Suppressor macrophage treated with lipopolysaccharide for 1 hour (primary cell): Measurements from ENCODE around the gene RPTOR.
A peak's percentile ranks its signal among the peaks of the same experiment; 100 is the strongest.

ENCODE experiments used
- DNase-seq, 3 donors: peaks; one replicate each; pipeline ENCODE4 v3.0.0-alpha.2; 2020 to 2022

Gene RPTOR

DNA sequence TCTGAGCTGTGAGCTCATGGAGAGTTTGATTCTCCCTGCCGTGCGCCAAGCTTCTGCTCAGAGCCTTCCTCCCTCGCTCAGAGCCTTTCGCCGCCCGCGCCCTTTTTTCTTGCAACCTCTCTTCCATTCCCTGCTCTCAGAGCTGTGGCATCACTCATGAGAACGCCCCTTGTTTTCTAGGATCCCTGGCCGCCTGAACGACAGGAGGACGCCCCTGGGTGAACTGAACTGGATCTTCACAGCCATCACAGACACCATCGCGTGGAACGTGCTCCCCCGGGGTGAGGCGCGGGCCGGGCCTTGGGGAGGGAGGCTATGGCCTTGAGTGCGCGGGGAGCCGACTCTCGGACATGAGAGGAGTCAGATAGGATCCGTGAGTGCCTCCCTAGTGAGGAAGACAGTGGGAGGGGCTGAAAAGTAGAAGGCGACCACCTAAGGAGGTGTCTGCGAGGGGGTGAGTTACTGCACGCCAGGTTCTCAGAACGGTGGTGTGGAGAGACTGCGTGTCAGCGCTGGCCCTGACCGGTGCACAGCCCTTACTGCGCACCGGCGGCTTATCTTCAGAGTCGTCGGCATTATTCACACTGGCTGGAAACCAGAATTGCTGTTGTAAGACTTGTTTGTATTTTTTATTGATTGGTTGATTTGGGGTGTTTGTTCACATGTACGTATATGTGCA lies 277.5 kb downstream of the RPTOR start:
- no peak for DNase-seq

DNA sequence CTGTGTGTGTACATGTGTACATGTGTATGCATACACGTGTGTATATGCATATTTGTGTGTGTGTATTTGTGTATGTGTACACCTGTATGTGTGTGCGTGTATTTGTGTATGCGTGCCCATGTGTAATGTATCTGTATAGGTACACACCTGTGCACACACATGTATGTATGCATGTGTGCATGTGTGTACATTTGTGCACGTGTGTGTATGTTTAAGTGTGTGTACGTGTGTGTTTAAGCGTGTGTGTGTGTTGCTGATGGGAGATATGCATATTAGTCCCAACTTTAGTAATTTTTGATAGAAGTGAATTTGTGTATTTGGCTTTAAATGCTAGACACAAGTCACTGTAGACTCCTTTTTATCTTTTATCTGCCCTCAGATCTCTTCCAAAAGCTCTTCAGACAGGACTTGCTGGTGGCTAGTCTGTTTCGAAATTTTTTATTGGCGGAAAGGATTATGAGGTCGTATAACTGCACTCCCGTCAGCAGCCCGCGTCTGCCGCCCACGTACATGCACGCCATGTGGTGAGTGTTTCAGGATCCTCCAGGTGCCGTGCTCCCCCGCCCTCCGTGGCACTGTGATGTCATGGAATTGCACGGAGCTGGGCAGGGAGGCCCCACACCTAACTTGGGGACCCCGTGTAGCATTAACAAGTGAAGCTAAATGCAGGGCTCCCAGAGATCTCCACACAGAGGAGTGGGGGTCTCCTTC lies 278.2 kb downstream of the RPTOR start:
- no peak for DNase-seq

DNA sequence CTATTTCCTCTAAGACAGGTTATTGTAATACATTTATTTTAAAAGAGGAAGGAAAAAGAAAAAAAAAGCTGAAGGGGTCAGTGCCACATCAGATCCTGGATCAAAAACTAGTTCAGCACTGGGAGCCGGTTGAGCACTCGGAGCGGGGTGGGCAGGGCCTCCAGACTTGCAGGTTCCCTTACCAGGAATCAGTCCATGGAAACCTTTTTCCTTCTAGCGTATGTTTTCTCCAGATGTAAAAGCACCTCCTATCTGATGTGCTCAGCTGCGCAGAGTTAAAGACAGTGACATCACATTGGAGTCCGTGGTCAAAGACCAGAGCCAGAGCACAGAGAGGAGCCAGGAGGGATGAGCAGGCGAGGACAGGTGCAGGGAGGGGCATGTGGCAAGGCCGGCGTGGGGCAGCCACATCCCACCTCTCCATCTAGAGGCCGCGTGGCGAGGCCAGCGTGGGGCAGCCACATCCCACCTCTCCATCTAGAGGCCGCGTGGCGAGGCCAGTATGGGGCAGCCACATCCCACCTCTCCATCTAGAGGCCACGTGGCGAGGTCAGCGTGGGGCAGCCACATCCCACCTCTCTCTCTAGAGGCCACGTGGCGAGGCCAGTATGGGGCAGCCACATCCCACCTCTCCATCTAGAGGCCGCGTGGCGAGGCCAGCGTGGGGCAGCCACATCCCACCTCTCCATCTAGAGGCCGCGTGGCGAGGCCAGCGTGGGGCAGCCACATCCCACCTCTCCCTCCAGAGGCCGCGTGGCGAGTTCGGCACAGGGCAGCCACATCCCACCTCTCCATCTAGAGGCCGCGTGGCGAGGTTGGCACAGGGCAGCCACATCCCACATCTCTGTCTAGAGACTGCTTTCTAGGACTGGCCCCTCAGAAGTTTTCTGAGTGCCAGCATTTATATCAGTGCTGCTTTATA lies 280.2 kb downstream of the RPTOR start:
- DNase-seq, result no peak

DNA sequence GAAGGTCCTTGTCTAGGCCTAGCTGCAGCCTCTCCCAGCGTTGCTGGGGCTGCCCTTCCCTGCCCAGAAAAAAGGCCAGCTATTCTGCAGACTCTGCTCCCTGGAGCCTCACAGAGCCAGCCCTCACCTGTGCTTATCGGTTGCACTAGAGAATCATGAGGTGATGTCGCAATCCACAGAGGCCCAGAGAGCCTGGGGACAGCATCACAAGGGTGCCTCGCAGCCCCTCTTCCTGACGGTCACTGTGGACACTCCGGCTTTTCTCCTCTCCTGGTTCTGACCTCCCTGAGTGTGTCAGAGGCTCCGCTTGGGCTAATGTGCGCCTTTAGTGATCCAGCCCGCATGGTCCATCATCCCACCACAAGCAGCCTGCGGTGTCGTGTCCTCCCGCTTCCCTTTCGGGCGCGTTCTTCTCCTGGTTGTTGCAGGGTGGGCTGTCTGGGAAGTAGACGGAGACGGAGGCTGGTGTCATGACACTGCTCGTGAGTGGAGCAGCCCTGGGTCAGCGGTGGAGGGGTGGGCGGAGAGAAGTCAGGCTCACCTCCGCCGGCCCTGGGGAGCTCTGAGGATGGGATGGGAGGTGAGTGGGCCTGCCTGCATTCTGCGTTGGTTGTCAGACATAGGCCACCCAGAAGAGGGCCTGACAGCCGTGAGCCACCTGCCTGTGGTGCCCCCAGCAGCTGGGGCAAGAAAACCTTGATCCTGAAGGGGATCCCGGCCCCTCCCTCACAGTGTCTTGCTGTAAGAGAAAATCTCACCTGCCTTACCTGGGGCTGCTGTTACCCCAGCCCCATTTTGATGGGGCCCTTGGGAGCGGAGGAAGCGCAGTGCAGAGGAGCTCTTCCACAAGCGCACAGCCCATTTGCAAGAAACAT lies 281.1 kb downstream of the RPTOR start:
- no peak for DNase-seq

DNA sequence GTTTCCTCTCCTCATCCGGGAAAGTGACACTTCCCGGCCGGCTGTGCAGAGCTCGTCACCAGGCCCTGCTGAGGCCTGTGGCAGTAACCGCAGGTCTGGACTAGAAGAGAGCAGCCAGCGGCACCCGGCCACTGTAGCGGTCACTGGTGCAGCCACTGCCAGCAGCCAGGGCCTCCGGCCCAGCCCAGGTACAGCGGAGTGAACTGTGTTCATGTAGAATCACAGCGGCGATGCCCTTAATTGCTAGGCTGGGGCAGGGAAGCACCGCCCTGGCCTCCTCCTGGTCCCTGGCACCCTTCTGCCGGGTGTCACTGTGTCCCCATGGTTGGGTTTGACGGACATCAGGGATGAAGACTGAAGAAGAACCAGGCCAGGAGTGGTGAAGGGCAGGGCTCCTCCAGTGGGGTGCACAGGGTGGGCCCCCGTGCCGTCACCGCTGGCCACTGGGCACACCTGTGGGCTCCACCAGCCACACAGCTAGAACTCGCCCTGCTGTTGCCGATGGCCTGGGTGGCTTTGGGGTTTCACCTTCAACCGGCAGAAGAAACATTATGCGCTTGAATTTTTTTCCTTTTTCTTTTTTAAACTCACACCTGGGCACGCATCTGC lies 281.8 kb downstream of the RPTOR start:
- DNase-seq, result no peak

DNA sequence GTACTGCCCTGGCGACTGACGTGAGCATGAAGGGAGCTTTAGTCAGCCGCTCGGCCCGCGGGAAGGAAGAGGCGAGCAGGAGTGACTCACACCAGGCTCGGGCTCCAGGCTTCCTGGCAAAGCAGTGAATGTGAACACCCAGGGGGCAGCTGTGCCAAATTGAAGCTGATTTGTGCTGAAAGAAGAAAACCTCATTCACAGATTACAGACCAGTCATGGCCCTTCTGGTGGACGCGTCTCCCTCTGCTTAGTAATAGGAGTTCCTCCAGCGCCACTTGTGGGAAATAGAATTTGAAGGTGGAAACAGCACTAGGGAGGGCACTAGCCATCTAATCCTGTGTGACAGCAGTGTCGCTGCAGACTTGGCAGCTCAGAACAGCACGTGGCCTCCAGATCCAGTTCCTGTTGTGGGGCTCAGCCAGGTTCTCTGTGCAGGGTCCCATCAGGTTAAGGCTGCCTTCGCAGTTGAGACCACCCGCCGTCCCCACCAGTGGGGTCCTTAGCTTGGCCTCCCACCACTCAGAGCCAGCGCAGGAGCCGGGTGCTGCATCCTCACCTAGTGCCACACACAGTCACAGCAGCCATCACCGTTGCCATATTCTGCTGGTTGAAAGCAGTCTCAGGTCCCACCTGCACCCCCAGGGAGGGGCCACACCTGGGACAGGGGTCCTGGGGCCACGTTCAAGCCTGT lies 282.5 kb downstream of the RPTOR start:
- peak; percentile 90 to 96 (median 91) for DNase-seq

DNA sequence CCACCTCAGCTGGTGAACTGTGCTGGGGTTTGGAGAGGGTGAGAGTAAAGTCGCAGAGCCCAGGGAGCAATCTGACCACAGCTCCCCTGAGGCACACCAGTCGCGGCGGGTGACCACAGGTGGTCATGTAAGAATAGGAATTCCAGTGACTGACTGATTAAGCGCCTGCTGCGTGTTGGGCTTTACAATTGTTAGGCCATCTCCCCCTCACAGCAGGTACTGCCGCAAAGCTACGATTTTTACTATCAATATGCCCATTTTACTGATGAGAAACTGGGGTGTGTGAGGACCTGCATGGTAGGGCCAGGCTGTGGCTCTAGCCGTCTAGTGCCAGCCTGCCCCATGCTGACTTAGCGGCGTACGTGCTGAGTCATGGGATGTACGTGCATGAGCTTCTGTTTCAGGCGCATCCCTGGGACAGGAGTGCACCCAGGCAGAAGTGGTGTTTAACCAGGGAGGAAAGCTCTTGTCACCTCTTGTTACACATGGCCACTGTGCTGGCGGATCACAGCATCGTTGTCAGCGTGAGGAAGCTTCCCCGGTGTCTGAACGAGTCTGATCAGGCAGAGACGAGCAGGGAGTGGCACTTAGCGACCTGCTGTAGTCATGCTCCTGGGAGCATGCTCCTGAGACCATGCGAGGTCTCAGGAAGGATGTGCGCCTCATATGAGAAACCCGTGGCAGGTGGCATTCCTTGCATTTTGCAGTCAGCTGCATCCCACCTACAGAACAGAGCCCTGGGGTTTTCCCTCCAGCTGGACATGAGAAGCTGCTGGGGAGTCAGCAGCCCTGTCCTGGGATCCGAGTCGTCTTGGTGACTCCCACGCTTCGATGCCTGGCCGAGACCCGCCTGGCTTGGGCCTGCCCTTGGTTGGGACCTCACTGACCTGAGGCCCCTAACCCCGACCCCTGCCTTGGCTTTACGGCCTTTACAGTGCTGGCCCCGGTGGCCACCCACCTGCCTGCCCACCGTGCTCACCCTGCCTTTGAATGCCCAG lies 283.3 kb downstream of the RPTOR start:
- no peak for DNase-seq

DNA sequence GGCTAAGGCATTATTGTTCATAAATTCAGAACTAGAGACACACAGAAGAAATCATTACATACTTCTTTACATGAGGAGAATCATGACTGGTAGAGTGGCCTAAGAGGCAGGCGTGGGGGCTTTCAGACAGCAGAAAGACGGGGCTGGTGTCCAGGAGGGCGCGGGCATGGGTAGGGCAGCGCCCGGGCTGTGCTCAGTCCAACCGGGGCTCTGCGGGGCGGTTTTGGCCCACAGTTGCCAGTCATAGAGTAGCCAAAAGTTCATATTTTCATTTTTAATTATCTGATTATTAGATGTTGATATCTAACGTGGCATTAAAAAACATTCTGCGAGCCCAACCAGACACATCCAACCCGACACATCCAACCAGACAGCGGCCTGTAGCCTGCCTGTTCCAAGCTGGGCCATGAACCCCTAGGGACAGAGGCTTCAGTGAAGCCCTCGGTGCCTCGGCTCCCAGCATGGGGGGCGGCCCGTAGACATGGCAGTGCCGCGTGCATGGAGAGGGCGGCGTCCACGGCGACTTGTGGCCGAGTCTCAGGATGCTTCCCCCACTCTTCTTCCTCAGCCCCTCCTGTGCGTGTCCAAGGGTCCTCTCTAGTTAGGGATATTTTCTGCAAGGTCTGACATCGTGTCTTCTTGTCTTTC lies 284.7 kb downstream of the RPTOR start:
- DNase-seq, result no peak

DNA sequence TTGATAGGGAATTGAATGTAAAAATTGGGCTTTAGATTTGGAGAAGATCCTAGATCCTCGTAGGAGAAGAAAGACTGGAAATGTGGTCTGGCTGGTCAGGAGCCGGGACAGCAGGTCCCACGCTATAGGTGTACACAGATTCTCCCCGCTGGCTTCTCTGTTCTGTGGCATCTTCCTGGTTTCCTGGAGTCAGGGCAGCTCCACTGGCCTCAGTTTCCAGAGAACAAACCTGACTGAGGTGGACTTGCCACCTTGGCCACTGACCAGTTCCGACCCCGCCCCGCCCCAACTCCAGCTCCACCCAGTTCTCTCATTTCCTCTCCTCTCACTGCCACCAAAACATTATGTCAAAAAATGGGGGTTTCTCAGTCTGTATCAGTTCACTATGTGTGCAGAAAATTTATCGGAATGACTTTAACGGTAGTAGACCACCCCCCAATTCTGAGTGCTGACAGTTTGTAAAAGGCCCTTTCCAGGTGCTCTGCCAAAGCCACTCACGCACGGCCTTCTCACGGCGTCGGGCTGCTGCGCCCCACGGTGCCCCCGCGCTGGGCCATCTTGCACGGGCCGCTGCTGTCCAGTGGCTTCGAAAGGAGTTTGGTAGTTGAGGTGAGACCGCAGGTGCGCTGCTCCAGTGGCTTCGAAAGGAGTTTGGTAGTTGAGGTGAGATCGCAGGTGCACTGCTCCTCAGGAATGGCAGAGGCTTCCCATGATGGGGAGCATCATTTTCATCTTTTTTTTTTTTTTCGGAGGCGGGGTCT lies 285.6 kb downstream of the RPTOR start:
- no peak for DNase-seq

DNA sequence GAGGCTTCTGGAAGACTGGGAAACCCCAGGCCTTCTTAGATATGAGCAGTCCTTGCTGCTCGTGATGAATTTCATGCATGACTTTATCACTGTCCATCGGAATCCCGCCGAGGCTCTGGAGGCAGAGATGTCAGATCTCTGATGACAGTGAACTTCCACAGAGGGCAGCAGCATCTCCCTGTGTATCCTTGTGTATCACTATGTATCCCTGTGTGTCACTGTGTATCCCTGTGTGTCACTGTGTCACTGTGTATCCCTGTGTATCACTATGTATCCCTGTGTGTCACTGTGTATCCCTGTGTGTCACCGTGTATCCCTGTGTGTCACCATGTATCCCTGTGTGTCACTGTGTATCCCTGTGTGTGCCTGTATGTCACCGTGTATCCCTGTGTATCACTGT lies 286.9 kb downstream of the RPTOR start:
- DNase-seq, result peak in 2 of 3 donors; percentile 37 to 59

DNA sequence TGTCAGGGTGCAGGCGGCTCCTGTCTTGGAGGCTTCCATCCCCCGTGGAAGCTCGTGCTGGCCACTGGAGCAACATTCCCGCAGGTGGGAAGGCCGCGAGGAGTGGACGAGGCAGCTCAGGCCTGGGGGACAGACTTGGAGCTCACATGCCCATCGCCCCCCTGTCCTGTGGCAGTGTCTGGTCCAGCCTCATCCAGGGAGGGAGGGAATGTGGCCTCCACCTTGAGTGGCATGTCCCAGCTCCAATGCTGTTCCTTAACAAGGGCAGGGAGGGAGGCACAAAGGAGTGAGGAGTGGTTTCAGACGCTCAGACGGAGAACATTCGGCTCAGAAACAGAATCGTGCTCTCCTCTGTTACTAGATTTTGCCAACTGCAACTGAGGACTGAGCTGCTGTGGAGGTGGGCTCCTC lies 287.6 kb downstream of the RPTOR start:
- DNase-seq, result no peak

DNA sequence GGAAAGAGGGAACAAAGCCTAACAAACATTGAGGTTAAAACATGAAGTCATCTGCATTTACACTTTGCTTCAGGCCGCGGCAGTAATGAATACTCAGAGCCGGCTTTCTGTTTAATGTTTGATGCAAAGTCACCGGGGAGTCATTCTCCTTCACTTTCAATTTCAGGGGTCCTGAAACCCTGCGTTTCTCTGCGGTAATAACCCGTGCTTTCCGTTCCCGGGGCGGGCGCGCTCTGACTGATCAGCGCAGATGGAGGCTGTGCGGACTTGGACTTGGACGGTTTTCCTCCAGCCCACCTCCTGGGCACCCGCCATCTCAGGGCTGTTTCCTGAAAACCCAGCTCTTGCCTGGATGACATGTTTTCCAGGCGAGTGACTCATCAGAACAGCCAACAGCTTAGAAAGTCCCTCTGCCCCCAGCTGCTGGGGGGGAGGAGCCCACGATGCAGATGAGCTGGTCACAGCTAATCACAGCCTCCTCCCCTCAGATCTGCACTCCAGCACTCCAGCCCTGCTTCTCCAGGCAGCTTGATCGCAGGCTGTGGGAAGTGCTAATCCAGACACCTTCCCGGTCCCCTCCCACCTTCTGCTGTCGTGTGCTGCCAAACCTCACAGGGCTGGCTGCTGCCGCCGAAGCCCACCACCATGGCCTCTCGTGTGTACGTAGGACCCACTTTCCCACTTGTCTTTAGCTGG lies 288.4 kb downstream of the RPTOR start:
- peak; percentile 96 to 99 (median 97) for DNase-seq

DNA sequence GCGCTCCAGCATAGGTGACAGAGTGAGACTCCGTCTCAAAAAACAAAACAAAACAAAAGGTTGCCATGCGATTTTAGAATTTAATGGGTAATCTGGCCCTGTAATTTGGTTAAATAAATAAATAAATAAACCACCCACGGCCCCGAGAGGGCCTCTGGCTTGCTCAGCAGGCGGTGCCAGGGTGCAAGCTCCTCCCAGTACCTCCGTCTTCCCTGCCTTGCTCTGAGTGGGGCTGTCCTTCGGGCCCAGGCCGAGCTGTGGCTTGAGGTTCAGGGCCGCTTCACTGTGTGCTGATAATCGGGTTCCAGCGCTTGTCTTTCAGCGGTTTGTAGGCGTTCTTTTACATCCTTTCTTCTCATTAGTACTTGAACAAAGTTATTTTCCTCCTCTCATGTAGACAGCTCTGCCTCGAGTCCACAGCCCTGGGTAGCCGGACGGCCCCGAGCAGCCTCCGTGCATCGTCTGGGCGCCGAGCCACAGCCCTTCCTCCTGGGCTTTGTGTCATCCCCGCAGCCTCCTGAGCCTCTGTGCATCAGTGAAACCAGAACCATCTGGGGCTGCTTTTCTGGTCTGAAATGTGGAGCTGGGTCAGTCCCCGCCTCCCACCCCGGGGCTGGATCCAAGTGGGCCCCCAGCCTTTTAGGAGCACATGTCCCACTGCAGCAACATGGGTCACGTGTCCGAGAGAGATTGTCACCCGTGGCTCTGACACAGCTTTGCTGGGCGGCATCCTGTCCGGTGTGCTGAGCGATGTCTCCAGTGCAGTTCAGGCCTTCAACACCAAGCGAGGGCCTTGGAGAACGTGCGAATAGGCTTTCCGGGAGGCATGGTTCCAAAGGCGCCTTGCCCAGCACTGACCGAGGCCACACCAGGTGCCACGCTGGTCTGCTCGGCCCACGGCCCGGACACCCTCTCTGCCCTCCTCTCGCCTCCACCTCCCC lies 289.6 kb downstream of the RPTOR start:
- no peak for DNase-seq

DNA sequence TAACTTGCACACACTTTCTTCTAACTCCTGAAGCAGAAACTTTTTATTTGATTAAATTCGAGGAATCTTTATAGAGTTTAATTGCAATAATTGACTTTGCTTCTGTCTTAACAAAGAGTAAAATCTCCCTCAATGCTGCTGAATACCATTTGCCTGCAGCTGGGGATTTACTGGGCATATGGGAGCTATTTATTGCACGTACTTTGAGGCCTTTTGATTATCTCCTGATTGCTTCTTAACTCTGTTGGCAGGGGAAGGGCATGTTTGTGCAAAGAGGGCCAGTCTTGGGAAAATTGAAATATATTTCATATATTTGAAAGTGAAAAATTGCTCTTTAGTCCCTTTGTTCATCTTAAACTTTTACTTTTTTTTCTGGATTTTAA lies 290.2 kb downstream of the RPTOR start:
- no peak for DNase-seq

DNA sequence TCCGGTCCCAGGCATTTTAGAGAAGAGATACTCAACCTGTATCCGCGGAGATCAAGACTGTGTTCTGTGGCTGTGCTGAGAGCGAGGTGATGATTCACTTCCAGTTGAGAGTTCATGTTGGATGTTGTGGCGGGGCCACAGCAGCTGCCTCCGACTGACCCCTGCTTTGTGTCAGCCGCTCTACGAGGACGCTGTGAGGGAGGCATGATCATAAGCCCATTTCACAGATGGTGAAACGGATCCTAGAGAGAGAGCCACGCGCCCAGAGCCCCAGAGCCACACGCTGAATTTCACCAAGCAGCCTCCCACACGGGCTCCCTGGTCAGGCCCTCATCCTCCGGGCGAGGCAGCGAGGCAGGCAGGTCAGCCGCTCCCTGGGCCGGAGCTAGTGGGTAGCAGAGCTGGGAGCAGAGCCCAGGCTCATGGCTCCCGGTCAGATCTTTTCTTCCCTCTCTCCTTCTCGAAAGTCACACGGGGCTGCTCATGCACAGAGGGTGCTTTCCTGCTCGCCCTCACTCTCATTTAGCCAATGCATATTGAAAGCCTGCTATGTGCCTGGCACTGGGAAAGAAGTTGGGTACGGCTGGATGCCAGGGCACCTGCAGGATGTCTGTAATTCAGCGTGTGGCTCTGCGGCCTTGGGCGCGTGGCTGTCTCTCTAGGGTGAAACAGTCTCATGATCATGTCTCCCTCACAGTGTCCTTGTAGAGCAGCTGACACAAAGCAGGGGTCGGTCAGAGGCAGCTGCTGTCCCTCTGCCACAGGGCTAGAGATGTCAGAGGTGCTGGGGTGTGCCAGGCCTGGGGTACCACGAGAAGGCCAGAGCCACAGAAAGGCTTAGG lies 291.4 kb downstream of the RPTOR start:
- DNase-seq, result no peak

DNA sequence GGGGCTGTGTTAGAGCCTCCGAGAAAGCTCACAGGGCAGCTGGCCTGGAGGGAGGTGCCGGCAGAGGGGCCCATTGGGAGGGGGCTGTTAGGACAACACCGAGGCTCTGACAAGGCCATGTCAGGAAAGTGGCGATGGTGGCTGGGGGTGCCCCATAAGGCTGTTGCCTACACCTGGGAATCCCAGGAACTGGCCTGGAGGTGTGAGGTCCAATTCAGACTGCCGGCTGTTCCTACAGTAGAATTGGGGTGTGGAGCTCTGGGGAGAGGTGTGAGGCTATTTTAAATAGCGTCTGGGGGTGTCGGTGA lies 292.0 kb downstream of the RPTOR start:
- DNase-seq, result no peak
